ENCODE results near the gene PTPRJ.
"Not testable (repeated sequence)": the region's sequence is repeated elsewhere in the genome, so short reads cannot be mapped to it uniquely, and the experiment has no call there.

The PTPRJ gene

GRCh38 chr11:48014917-48015316 is 34.6 kb downstream of the PTPRJ start:
- TF ChIP-seq POLR2A (IDR thresholded peaks at IDR 0.05; ENCODE audit: low read depth, low read length) (no peak), POLR2AphosphoS5 (IDR thresholded peaks at IDR 0.05; ENCODE audit: low read depth, low read length) (no peak), TAF1 (IDR thresholded peaks at IDR 0.05; ENCODE audit: borderline replicate concordance, low read depth, low read length) (no peak)
- FAIRE-seq (no peak), DNase-seq (ENCODE audit: insufficient read length) (no peak)

GRCh38 chr11:48017105-48017830 is 36.9 kb downstream of the PTPRJ start:
- FAIRE-seq (no peak), DNase-seq (ENCODE audit: insufficient read length) (no peak)
- TF ChIP-seq POLR2A (IDR thresholded peaks at IDR 0.05; ENCODE audit: low read depth, low read length) (no peak), POLR2AphosphoS5 (IDR thresholded peaks at IDR 0.05; ENCODE audit: low read depth, low read length) (no peak), TAF1 (IDR thresholded peaks at IDR 0.05; ENCODE audit: borderline replicate concordance, low read depth, low read length) (no peak)

GRCh38 chr11:48017831-48018527 is 37.6 kb downstream of the PTPRJ start:
- DNase-seq (ENCODE audit: insufficient read length), result no peak
- no peak for TF ChIP-seq TAF1 (IDR thresholded peaks at IDR 0.05; ENCODE audit: borderline replicate concordance, low read depth, low read length)
- FAIRE-seq, result no peak

- DNase-seq (ENCODE audit: insufficient read length) (no peak), FAIRE-seq (peak; percentile 9)
- TF ChIP-seq TAF1 (IDR thresholded peaks at IDR 0.05; ENCODE audit: borderline replicate concordance, low read depth, low read length), result no peak
- no peak for TF ChIP-seq POLR2A (IDR thresholded peaks at IDR 0.05; ENCODE audit: low read depth, low read length)
- TF ChIP-seq POLR2AphosphoS5 (IDR thresholded peaks at IDR 0.05; ENCODE audit: low read depth, low read length), result no peak
These were observed 38.3 kb downstream of the PTPRJ start for GRCh38 chr11:48018528-48019216.

GRCh38 chr11:48019217-48019584 is 38.8 kb downstream of the PTPRJ start:
- DNase-seq (ENCODE audit: insufficient read length) (no peak), FAIRE-seq (no peak)
- TF ChIP-seq POLR2A (IDR thresholded peaks at IDR 0.05; ENCODE audit: low read depth, low read length), result no peak
- no peak for TF ChIP-seq POLR2AphosphoS5 (IDR thresholded peaks at IDR 0.05; ENCODE audit: low read depth, low read length)

GRCh38 chr11:48019595-48019994 is 39.2 kb downstream of the PTPRJ start:
- no peak for FAIRE-seq
- TF ChIP-seq POLR2AphosphoS5 (IDR thresholded peaks at IDR 0.05; ENCODE audit: low read depth, low read length) (no peak), POLR2A (IDR thresholded peaks at IDR 0.05; ENCODE audit: low read depth, low read length) (no peak), TAF1 (IDR thresholded peaks at IDR 0.05; ENCODE audit: borderline replicate concordance, low read depth, low read length) (no peak)
- no peak for DNase-seq (ENCODE audit: insufficient read length)

GRCh38 chr11:48020092-48020755 is 39.9 kb downstream of the PTPRJ start:
- FAIRE-seq (no peak), DNase-seq (ENCODE audit: insufficient read length) (no peak)
- TF ChIP-seq TAF1 (IDR thresholded peaks at IDR 0.05; ENCODE audit: borderline replicate concordance, low read depth, low read length), result no peak
- no peak for TF ChIP-seq POLR2AphosphoS5 (IDR thresholded peaks at IDR 0.05; ENCODE audit: low read depth, low read length)
- TF ChIP-seq POLR2A (IDR thresholded peaks at IDR 0.05; ENCODE audit: low read depth, low read length), result no peak

GRCh38 chr11:48021201-48021820 is 41.0 kb downstream of the PTPRJ start:
- DNase-seq (ENCODE audit: insufficient read length); FAIRE-seq: not testable (repeated sequence)

GRCh38 chr11:48022445-48022844 is 42.1 kb downstream of the PTPRJ start:
- FAIRE-seq, result no peak
- no peak for TF ChIP-seq POLR2AphosphoS5 (IDR thresholded peaks at IDR 0.05; ENCODE audit: low read depth, low read length)
- TF ChIP-seq POLR2A (IDR thresholded peaks at IDR 0.05; ENCODE audit: low read depth, low read length), result no peak
- TF ChIP-seq TAF1 (IDR thresholded peaks at IDR 0.05; ENCODE audit: borderline replicate concordance, low read depth, low read length), result no peak
- DNase-seq (ENCODE audit: insufficient read length), result no peak

GRCh38 chr11:48023608-48024007 is 43.2 kb downstream of the PTPRJ start:
- FAIRE-seq; DNase-seq (ENCODE audit: insufficient read length): not testable (repeated sequence)

- TF ChIP-seq TAF1 (IDR thresholded peaks at IDR 0.05; ENCODE audit: borderline replicate concordance, low read depth, low read length) (no peak), POLR2AphosphoS5 (IDR thresholded peaks at IDR 0.05; ENCODE audit: low read depth, low read length) (no peak), POLR2A (IDR thresholded peaks at IDR 0.05; ENCODE audit: low read depth, low read length) (no peak)
- no peak for FAIRE-seq
- no peak for DNase-seq (ENCODE audit: insufficient read length)
These were observed 44.3 kb downstream of the PTPRJ start for GRCh38 chr11:48024635-48025071.

All from GM12892 (cell line).